DOHH2 (cell line): ENCODE data around the gene CPNE9.

Experiments
- CTCF ChIP-seq: fragments of 200-600 bp; sonication (generic); IDR thresholded peaks from one replicate; pipeline ENCODE4 v1.5.1; 2014; ENCODE audit warnings: antibody characterized with exemption, mild to moderate bottlenecking, low read depth, low read length; ENCODE audit not compliant: poor library complexity, severe bottlenecking
- EZH2phosphoT487 ChIP-seq: fragments of 200-600 bp; sonication (generic); IDR thresholded peaks from 2 replicates; pipeline ENCODE4 v1.6.1; 2017; ENCODE audit warnings: borderline replicate concordance, mild to moderate bottlenecking, antibody characterized with exemption, low read length, moderate library complexity, mixed read lengths

GRCh38 chr3:9745521-9745920 is 41.9 kb downstream of the CPNE9 start:
- TF ChIP-seq CTCF (no peak), EZH2phosphoT487 (no peak)
